OCI-LY1 (cell line): ENCODE results near the gene FAM107B.

Experiments
- CTCF ChIP-seq: fragments of 200-600 bp; sonication (generic), shearing (Covaris generic); IDR thresholded peaks from 2 replicates; pipeline ENCODE4 v1.5.1; 2017; ENCODE audit warnings: mild to moderate bottlenecking, antibody characterized with exemption, low read length, moderate library complexity, mixed read lengths
- EZH2 ChIP-seq: fragments of 200-600 bp; sonication (generic), shearing (Covaris generic); IDR thresholded peaks from 2 replicates; pipeline ENCODE4 v1.8.0; 2017; ENCODE audit warnings: borderline replicate concordance, mixed run types, mild to moderate bottlenecking, antibody characterized with exemption, low read length, moderate library complexity, mixed read lengths

GRCh38 chr10:14695847-14696480, 78.7 kb downstream of the FAM107B start:
- TF ChIP-seq CTCF = no peak
- no peak for TF ChIP-seq EZH2
